IMR-90 (cell line): ENCODE results near the gene NRCAM. TPM values are rescaled to one million over a fixed set of nuclear protein-coding genes. Genes with fewer than 3 reads are reported as not detected.

Experiments
- ATAC-seq: fragments of 200-7000 bp; cut with Tn5 transposase; 2 replicates; pipeline ENCODE4 v1.9.1; 2020; ENCODE audit warnings: low read depth, mild to moderate bottlenecking, moderate library complexity
- BruUV-seq: library from RNA; stranded (reverse); fragments of 400-500 nt; replicated peaks from 2 replicates; lab custom pipeline; 2021; lab: Mats Ljungman, UMichigan
- CTCF ChIA-PET: fragments of 300-600 bp; formaldehyde crosslinking; extraction: SDS; loops from one replicate; lab custom pipeline; 2021; ENCODE audit warnings: antibody characterized with exemption; lab: Yijun Ruan, JAX
- POLR2A ChIA-PET: fragments of 300-600 bp; sonication (Branson Sonifier 250); formaldehyde crosslinking; loops from one replicate; lab custom pipeline; 2022; ENCODE audit warnings: antibody characterized with exemption; ENCODE audit not compliant: unreplicated experiment; lab: Charles Lee
- DNase-seq: peaks from one replicate; pipeline ENCODE4 v3.0.0; 2013
- H2AFZ ChIP-seq: replicated peaks from 2 replicates; pipeline ENCODE3; 2013; ENCODE audit warnings: low read length, mild to moderate bottlenecking; ENCODE audit not compliant: poor library complexity
- H2AK5ac ChIP-seq: 2 replicates; pipeline ENCODE4 v1.6.1; 2013; ENCODE audit warnings: low read depth, low read length, inconsistent platforms
- H2AK9ac ChIP-seq: replicated peaks from 2 replicates; pipeline ENCODE3; 2013; ENCODE audit warnings: mild to moderate bottlenecking, low read depth, low read length, moderate library complexity; ENCODE audit not compliant: poor library complexity
- H2BK120ac ChIP-seq: 2 replicates; pipeline ENCODE4 v1.6.1; 2013; ENCODE audit warnings: low read depth, low read length, inconsistent platforms
- H2BK15ac ChIP-seq: 3 replicates; pipeline ENCODE4 v1.6.1; 2013; ENCODE audit warnings: low read depth, low read length, inconsistent platforms
- H2BK20ac ChIP-seq: 2 replicates; pipeline ENCODE4 v1.6.1; 2013; ENCODE audit warnings: low read depth, mild to moderate bottlenecking, inconsistent platforms, low read length, moderate library complexity
- H2BK5ac ChIP-seq: 2 replicates; pipeline ENCODE4 v1.6.1; 2013; ENCODE audit warnings: mild to moderate bottlenecking, low read depth, low read length, inconsistent platforms; ENCODE audit not compliant: poor library complexity, severe bottlenecking
- H3K14ac ChIP-seq: replicated peaks from 2 replicates; pipeline ENCODE4 v1.6.1; 2013; ENCODE audit warnings: low read depth, low read length, inconsistent platforms
- H3K18ac ChIP-seq: 2 replicates; pipeline ENCODE4 v1.6.1; 2013; ENCODE audit warnings: low read depth, low read length, control low read depth
- H3K23ac ChIP-seq: 2 replicates; pipeline ENCODE4 v1.6.1; 2013; ENCODE audit warnings: low read depth, low read length, inconsistent platforms
- H3K27ac ChIP-seq: 2 replicates; pipeline ENCODE4 v1.5.1; 2013; ENCODE audit warnings: mild to moderate bottlenecking, control low read depth, low read length; ENCODE audit not compliant: insufficient read depth
- H3K27me3 ChIP-seq: 2 replicates; pipeline ENCODE4 v1.6.1; 2013; ENCODE audit warnings: low read length; ENCODE audit not compliant: control insufficient read depth, insufficient read depth
- H3K36me3 ChIP-seq: 2 replicates; pipeline ENCODE4 v1.6.1; 2013; ENCODE audit warnings: low read length, mixed read lengths; ENCODE audit not compliant: control insufficient read depth, insufficient read depth
- H3K4ac ChIP-seq: 2 replicates; pipeline ENCODE4 v1.6.1; 2013; ENCODE audit warnings: low read depth, low read length, inconsistent platforms
- H3K4me1 ChIP-seq: 2 replicates; pipeline ENCODE4 v1.6.1; 2013; ENCODE audit warnings: low read length, mixed read lengths; ENCODE audit not compliant: control insufficient read depth, insufficient read depth
- H3K4me2 ChIP-seq: 2 replicates; pipeline ENCODE4 v1.6.1; 2013; ENCODE audit warnings: low read depth, mild to moderate bottlenecking, control low read depth, low read length, moderate library complexity
- H3K4me3 ChIP-seq: 2 replicates; pipeline ENCODE4 v1.5.1; 2013; ENCODE audit warnings: low read depth, mild to moderate bottlenecking, control low read depth, low read length, moderate library complexity; ENCODE audit not compliant: insufficient read depth
- H3K56ac ChIP-seq: 2 replicates; pipeline ENCODE4 v1.6.1; 2013; ENCODE audit warnings: low read length, inconsistent platforms; ENCODE audit not compliant: insufficient read depth; ENCODE audit errors: extremely low read depth
- H3K79me1 ChIP-seq, 2 experiments: 2 replicates each; pipeline ENCODE4 v1.6.1; 2013; ENCODE audit warnings: low read length in 2 of 2, inconsistent platforms in 1 of 2, low read depth in 1 of 2
- H3K9ac ChIP-seq: 2 replicates; pipeline ENCODE4 v1.6.1; 2013; ENCODE audit warnings: low read depth, low read length, control low read depth
- H3K9me1 ChIP-seq: 2 replicates; pipeline ENCODE4 v1.6.1; 2013; ENCODE audit warnings: low read length, inconsistent platforms; ENCODE audit not compliant: insufficient read depth
- H3K9me3 ChIP-seq: 2 replicates; pipeline ENCODE4 v1.6.1; 2013; ENCODE audit warnings: low read length; ENCODE audit not compliant: control insufficient read depth, insufficient read depth
- H4K20me1 ChIP-seq: 2 replicates; pipeline ENCODE4 v1.6.1; 2013; ENCODE audit warnings: low read length, inconsistent platforms; ENCODE audit not compliant: insufficient read depth
- H4K5ac ChIP-seq: 2 replicates; pipeline ENCODE4 v1.6.1; 2013; ENCODE audit warnings: mild to moderate bottlenecking, low read depth, low read length, control low read depth
- H4K8ac ChIP-seq, 2 experiments: 2 replicates each; pipeline ENCODE4 v1.6.1; 2013; ENCODE audit warnings: low read depth in 2 of 2, low read length in 2 of 2, control low read depth in 1 of 2, inconsistent platforms in 1 of 2
- H4K91ac ChIP-seq: 2 replicates; pipeline ENCODE4 v1.6.1; 2013; ENCODE audit warnings: low read depth, low read length, inconsistent platforms; ENCODE audit not compliant: insufficient read depth
- CEBPB ChIP-seq: IDR thresholded peaks from 2 replicates; pipeline ENCODE4 v1.6.1; 2012; ENCODE audit warnings: low read depth, low read length, improper control_type of control experiment
- CTCF ChIP-seq: conservative IDR thresholded peaks from 2 replicates; pipeline ENCODE4 v1.5.1; 2012; ENCODE audit warnings: mild to moderate bottlenecking, low read depth, low read length, improper control_type of control experiment
- ELK1 ChIP-seq: fragments of 150-350 bp; IDR thresholded peaks from 2 replicates; pipeline ENCODE4 v1.6.1; 2016; ENCODE audit warnings: low read depth, mild to moderate bottlenecking, low read length, moderate library complexity, borderline replicate concordance
- FOS ChIP-seq: fragments of 150-350 bp; IDR thresholded peaks from 2 replicates; pipeline ENCODE4 v1.6.1; 2016; ENCODE audit warnings: low read depth, low read length
- MAFK ChIP-seq: IDR thresholded peaks from 2 replicates; pipeline ENCODE4 v1.6.1; 2012; ENCODE audit warnings: low read depth, low read length, improper control_type of control experiment
- MXI1 ChIP-seq: IDR thresholded peaks from 2 replicates; pipeline ENCODE4 v1.6.1; 2012; ENCODE audit warnings: low read depth, mild to moderate bottlenecking, low read length, moderate library complexity, borderline replicate concordance
- NFE2L2 ChIP-seq: fragments of 150-350 bp; IDR thresholded peaks from 2 replicates; pipeline ENCODE4 v1.6.1; 2016; ENCODE audit warnings: low read depth, mild to moderate bottlenecking, low read length
- POLR2A ChIP-seq: IDR thresholded peaks from 2 replicates; pipeline ENCODE4 v1.6.1; 2012; ENCODE audit warnings: mild to moderate bottlenecking, low read depth, low read length
- RAD21 ChIP-seq: IDR thresholded peaks from 2 replicates; pipeline ENCODE4 v1.6.1; 2012; ENCODE audit warnings: low read length, improper control_type of control experiment
- RCOR1 ChIP-seq: IDR thresholded peaks from 2 replicates; pipeline ENCODE4 v1.6.1; 2012; ENCODE audit warnings: mild to moderate bottlenecking, low read length, improper control_type of control experiment; ENCODE audit not compliant: insufficient replicate concordance
- SMC3 ChIP-seq: fragments of 150-350 bp; IDR thresholded peaks from 2 replicates; pipeline ENCODE4 v1.6.1; 2016; ENCODE audit warnings: low read depth, mild to moderate bottlenecking, antibody characterized with exemption, low read length, moderate library complexity
- USF2 ChIP-seq: fragments of 150-350 bp; IDR thresholded peaks from 2 replicates; pipeline ENCODE4 v1.6.1; 2017; ENCODE audit warnings: mild to moderate bottlenecking, antibody characterized with exemption, low read length, low read depth
- WGBS, 2 experiments: methylation state at CpG; one replicate each; pipeline versions ENCODE4 v1.1.5 to v1.1.7; 2013; ENCODE audit warnings: missing lambda C conversion rate in 2 of 2; ENCODE audit not compliant: insufficient read length in 1 of 2; ENCODE audit errors: extremely low coverage in 2 of 2; 5-methylcytosine and 5-hydroxymethylcytosine counted together
- dilution Hi-C: fragments of 300-500 bp; cut with HindIII; formaldehyde crosslinking; loops from one replicate; pipeline ENCODE4 v1.14.3; 2018; ENCODE audit warnings: low sequenced_read_pairs; ENCODE audit not compliant: unreplicated experiment
- in situ Hi-C: fragments of 300-500 bp; cut with MboI; formaldehyde crosslinking; loops from 3 replicates; pipeline ENCODE4 v1.14.3; 2019; ENCODE audit warnings: low sequenced_read_pairs, inconsistent platforms, mixed read lengths
- intact Hi-C: fragments of 100-400 bp; cut with micrococcal nuclease; formaldehyde crosslinking; loops from 2 replicates; pipeline ENCODE4 v1.10.0; 2022
- polyA plus RNA-seq, 3 experiments: library from polyadenylated mRNA; depleted of rRNA; stranded (reverse); fragments of >200 nt; gene quantifications; 2 replicates each; pipeline ENCODE4 v1.2.3, GENCODE V29; 2012; ENCODE audit warnings: low replicate concordance in 1 of 3
- total RNA-seq: library from RNA; depleted of rRNA; stranded (reverse); fragments of >200 nt; gene quantifications from 2 replicates; pipeline ENCODE4 v1.2.3, GENCODE V29; 2012

NRCAM gene
- total and polyA plus RNA-seq, 2 of the 4 experiments (the other 2 are of a cell fraction) = 0.46 to 1.1 TPM

- Histone ChIP-seq H3K18ac (no peak overlapping the region), H4K91ac (no peak overlapping the region), H3K27ac (no peak overlapping the region), H3K79me1 (no peaks in the 10 kb centered on the region), H2BK15ac (no peak overlapping the region), H2AK5ac (no peak overlapping the region), H2BK5ac (no peak overlapping the region), H3K27me3 (peaks cover 28% of the 10 kb centered on the region), H3K4ac (no peak overlapping the region), H3K36me3 (no peaks in the 10 kb centered on the region), H3K9ac (no peak overlapping the region), H3K9me1 (no peaks in the 10 kb centered on the region; the same call in 1 of the 2 replicates), H2AK9ac (no peak overlapping the region), H3K4me1 (no peaks in the 10 kb centered on the region), H4K5ac (no peak overlapping the region), H2AFZ (no peak overlapping the region), H4K8ac (no peak overlapping the region), H3K9me3 (no peaks in the 10 kb centered on the region), H3K23ac (no peak overlapping the region), H3K4me2 (no peak overlapping the region), H3K14ac (no peak overlapping the region), H4K20me1 (no peaks in the 10 kb centered on the region), H3K56ac (no peak overlapping the region), H3K4me3 (no peak overlapping the region), H2BK20ac (no peak overlapping the region), H2BK120ac (no peak overlapping the region)
- CTCF ChIA-PET = interaction anchor here (1.0 kb wide), 1 partner anchor 280 kb away, joined by 3 read pairs; no protein-coding TSS in a partner anchor
- BruUV-seq = no TSS peak
- ATAC-seq (no peak), DNase-seq (no peak)
- TF ChIP-seq CEBPB = no peak
- no peak for TF ChIP-seq MAFK
- TF ChIP-seq CTCF = no peak
- TF ChIP-seq USF2 = no peak
- no peak for TF ChIP-seq POLR2A
- no peak for TF ChIP-seq FOS
- TF ChIP-seq ELK1 = no peak
- TF ChIP-seq RAD21 = no peak
- no peak for TF ChIP-seq MXI1
- no peak for TF ChIP-seq SMC3
- no peak for TF ChIP-seq RCOR1
- TF ChIP-seq NFE2L2 = no peak
- in situ Hi-C loops = no loop called here
- dilution Hi-C loops = no loop called here
- no CpG with 5 or more reads among the region's 1 CpG for WGBS, 2 experiments
- POLR2A ChIA-PET = no interaction called here
- intact Hi-C loops = loop anchor here (1.0 kb wide), 1 partner anchor 280 kb away; no protein-coding TSS in a partner anchor
Measured at GRCh38 chr7:108460964-108461363, 4.7 kb upstream of the NRCAM start.
